COR-L47 (cell line): ENCODE data around the gene EBF3.
A peak's percentile ranks its signal among the peaks of the same experiment; 100 is the strongest.

Source experiments
- DNase-seq: peaks from one replicate; lab custom pipeline; 2025; lab: John Stamatoyannopoulos, UW

Gene EBF3

DNA sequence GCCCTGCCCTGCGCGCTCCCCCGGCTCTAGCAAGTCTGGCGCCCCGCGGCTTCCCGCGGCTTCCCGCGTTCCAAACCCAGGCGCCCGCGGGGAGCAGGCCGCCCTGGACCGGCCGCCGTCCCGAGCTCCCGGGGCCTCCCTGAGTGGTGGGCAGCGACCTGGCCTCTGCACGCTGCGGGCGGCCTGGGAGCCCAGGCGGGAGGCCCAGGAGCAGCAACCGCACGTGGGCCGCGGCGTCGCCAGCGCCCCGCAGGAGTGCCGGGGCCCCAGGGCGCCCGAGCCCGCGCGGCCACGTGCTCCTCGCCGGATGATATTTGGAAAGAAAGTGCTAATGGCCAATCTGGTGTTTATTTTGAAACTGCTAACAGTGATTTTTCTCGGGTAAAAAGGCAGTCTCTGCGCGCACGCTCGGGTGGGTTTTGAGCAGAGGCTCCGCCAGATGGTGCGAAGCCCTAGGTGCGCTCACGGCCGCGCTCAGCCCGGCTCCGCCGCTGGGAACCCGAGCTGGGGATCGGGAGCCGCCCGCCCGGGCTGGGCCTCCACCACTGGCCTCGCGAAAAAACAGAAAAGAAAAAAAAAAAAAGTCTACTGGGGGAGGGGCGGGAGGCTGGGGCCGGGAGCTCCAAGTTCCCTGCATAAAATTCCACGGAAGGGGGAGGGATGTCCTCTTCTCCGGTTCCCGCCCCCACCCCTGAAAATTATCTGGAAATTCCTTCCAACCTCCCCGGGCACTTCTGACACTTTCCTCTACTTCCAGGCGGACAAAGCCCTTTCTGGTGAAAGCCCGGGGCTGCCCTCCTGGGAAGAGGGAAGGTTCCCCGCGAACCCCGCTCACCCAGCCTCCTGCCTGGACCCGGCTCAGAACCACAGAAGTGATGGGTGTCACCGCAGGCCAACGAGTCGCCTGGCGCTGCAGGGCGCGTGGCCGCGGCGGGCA is 4.3 kb downstream of the EBF3 start:
- DNase-seq, result no peak

DNA sequence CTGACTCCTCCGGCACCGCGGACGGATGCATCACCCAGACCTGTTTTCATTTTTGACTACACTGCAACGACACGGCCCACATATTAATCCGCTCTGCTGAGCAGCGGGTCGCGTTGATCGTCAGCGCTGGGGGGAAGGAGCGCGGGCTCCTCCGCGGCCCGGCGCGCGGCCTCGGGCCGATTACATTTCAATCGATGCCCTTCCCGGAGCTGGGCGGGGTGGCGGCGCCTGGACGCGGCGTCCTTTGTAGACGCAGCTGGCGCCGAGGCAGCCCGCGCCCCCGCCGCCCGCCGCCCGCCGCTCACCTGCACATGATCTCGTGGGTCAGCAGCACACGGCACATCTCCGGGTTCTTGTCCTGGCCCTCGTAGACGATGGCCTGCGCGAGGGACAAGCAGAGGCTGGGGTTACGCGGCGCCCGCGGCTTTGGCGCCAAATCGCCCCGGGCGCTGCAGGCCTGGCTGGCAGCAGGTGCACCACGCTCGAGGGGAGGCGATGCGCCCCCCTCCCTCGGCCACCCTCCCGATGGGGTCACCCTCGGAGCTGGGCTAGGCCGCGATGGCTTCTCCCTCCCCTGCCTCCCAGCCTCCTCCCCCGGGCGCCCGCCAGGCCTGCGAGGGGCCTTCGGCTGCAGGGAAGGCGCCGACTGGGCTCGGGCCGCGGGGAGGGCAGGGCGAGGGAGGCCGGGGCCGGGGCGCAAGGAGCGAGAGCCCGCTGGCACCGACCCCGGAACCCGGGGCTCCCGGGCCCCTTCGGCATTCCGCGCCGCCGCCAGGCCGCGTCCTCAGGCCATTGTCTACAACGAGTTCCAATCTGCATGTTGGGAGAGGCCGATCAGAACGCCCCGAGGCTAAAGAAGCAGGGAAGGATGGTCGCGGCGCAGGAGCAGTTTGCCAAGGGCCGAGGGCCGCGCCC is 5.2 kb downstream of the EBF3 start:
- no peak for DNase-seq

DNA sequence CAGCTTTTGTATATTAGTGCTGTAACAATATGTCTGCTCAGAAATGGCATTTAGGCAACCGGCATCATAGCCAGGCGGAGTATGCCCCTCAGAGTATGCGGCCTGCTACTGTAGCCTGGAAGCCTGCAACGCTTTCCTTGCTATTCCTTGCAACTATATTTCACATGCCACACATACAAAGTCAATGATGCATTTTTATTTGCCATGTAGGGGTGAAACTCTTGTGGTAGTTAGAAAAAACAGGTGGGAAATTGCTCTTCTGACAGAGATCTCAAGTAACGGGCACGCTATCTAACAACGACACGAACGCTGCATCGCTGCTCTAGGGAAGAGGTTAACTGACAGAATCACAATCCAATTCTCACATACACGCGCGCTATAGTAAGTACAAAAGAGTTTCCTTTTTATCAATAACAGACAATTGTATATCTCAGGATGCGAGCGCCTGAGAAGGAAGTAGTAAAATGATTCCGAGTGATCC is 5.9 kb downstream of the EBF3 start:
- no peak for DNase-seq

DNA sequence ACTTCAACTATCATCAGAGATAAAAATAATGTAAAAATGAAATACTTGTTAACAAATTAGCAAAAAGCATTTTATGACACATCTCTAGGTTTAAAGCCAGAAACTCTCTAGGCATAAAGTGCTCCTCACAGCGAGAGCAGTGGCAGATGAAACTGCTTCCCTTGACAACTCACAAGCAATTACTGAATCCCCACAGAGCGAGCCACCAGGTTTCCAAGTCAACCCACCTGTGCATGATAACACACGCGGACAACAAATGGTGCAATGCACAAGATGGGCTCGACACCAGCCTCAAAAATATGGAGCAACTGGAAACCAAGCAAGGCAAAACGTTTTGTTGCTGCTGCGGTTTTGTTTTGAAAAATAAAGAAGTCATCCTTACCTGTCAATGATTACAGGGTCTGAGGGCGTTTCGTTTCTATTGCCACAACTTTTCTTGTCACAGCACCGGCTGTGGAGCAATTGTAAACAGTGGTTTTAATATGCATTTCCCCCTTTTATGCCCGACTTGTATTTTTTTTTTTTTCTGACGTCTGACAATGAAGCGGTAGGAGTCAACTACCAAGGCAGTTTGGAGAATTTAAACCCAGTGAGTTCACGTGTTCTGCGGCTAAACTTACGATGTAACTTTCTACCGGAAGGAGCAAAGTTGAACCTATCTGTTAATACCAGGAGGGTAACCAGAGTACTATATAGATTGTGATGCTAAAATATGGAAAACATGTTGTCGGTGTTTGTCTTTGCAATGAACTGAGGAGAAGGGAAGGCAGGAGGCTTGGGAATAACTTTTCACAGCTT is 7.0 kb downstream of the EBF3 start:
- DNase-seq, result peak; percentile 52

DNA sequence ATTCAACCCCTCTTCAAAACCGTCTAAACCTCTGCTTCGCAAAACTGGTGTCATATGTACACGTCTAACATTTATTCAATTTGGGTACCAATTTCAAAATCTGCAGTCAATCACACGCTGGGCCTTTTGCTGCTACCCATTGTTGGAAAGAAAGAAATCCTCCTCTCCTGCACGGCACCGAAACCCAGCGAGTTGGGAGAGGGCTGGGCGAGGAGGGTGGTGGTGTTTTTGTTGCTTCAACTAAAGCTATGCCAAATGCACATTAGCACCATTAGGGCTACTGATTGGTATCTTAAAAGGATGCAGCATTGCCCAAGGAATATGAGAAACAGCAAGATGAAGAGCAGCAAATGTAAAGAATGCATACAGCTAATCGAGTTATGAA is 7.8 kb downstream of the EBF3 start:
- DNase-seq, result no peak

DNA sequence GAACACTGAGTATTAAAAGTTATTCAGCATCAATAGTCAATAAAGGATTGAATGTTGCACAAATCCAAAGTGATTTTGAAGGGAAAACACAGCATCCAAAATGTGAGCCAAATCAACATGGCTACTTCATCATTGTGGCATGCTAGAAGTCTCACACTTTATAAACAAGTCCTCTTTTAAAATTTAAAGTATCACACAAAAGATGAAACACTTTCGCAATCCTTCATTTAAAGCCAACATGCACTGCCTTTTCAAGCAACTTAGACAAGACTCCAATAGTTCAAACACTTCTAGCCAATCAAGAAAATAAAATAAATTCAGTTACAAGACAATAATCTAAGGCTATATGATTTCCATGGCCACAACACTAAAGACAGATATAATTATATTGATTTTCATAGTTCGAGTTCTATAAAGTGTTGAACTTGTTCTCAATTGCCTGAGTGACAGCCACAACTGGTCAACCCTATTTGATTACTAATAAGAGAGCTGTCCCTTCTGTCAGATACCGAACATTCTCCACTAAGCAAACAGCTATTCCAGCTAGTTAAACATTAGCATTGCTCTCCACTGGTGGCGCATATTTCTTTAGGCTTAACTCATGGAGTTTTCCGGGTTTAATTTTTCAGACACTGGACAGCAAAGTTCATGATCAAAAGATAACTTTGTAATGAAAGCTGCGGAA is 8.3 kb downstream of the EBF3 start:
- DNase-seq, result no peak

DNA sequence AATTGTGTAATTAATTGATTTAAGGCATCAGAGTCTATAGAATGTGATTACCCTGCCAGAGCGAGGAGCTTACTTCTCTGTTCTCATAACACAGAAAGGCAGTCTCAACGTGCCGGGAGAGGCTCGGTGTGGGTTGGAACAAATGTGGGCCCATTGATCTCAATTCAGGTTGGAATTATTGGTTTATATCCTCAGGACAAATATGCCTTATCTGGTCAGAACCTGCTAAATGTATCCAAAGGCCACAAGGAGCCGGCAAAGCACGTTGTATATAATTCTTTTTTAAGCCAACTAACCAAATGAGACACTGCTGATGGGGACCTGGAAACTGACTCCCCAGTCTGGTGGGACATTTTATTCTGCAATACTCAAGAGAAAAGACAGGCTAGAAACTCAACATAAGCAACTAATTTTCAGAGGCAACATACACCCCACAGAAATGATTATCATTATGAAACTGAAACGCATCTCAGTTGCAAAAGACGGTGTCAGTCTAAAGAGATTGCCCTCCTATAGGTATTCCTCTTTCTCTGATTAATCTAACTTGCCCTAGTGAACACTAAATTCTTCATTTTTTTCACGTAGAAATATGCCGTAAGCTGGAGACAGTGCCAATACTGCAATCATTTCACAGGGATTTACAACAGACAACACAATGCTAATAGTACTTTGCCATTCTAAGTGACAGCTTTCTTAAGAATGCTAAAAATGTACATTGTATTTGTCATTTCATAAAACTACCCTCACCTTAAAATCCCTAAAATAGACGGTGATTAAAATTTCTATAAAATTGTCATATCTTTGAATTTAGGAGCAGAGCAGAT is 9.4 kb downstream of the EBF3 start:
- no peak for DNase-seq

DNA sequence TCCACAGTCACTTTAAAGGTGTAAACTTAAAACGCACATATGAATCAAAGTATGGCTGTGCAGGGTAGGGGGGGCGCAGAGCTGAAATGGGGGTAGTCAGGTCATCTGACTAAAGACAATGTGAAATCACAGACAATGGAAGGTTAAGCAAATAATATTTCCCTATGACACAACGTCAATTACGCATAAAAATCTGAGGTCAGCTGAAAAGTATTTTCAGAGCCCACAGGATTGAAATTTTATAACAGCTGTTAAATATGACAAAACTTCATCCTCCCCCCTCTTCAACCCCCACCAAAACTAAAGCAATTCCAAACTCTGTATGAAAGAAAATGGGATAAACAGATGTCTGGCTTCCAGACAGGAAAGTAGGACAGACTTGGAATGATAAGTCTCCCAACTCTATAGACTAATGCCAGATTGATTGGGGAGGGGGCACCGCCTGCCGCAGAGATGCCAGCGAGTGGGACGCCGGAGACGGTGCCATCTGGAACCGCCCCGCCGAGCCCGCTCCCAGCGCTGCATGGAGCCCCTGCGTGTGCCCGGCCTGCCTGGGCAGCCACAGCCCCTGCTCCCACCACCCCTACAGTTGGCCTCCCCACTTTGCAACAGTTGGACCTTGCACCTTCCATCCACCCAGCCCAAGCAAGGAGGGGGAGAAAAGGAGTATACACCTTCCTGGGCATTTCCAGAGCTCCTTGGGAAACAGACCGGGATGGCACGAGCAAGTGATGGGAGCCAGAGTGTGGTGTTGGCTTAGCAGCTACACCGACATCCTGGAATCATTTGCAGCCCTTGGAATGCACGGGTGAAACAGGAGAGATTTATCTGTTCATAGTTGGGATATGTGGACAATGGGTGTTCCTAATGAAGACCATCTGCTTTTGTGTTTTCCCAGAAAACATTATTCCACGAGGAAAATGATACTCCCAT is 10.7 kb downstream of the EBF3 start:
- DNase-seq, result no peak

DNA sequence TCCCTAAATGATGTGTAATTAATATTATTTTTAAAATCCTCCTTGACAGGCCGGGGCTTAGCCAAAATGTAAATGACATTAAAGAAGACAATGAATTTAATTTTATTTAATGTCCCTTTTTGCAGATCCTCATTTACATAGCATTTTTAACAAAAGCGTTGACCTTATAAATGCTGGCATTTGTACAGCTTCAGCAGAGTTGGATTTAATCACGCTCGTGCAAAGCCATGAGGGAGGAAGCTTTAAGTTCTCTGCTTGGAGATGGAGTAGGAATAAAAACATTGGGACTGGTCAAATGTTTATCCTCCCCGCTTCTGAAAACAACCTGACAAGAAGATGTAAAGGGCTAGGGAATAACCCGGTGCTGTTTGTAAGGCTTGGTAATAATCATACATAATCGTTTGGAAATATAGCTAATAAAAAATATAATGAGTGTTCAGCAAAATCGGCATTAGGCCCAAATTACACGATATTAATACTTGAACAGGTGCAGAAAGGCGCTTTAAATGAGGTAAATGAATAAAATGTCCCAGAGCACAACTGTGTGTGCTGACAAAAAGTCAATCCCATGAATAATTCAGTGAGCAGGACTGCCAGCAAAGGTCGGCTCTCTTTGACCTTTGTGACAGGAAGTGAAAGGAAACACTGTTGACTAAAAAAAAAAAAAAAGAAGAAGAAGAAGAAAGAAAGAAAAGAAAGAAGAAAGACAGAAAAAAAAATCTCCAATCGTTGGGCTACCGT is 11.5 kb downstream of the EBF3 start:
- DNase-seq, result no peak

DNA sequence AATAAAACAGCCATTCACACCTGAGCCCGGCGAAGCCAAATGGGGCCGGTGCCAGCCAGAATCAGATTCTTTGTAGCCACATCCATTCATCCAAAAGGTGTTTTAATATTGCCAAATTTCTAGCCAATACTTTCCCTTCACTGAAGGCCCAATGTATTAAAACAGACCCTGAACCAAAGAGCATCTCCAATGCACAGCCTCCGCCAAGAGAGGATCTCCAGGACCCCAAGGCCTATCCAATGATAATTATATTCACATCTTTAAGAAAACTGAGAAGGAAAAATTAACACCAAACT is 12.2 kb downstream of the EBF3 start:
- no peak for DNase-seq

DNA sequence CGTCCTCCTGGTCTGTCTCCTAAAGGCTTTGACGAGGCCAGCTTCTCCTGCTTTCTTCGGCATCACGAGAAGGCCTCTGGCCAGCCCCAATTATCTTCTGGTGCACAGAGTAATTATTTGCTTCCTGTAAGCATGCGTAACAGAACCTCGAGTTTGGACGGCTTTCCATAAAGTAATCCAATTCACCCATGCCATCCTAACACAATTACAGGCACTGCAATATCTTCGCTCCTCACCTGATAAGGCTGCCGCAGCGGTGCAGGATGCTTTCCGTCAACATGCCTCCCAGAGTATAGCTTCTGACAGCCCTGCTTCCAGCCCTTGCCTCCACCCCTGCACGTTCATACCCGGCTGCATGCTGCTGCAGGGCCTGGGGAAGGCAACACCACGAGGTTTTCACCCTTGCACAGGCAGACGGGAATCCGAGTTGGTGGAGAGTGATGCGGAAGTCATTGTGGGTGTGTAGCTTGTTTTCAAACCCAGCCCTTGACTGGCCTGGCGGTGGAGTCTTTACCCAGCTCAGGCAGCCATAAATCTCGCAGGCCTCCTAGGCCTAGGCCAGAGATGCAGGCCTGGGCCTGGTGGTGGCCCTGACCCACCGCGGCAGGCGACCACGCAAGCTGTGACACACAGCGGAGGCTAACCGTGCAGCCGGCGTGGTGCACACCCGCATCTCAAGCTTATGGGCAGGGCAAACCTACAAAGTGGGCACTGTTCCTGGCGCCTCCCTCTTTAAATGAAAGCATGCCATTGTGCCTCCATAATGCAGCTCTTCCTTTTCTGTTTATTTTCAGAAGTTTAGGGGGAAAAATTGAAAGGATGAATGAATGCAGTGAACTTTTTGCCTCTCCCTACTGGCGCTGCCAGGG is 12.7 kb downstream of the EBF3 start:
- no peak for DNase-seq

DNA sequence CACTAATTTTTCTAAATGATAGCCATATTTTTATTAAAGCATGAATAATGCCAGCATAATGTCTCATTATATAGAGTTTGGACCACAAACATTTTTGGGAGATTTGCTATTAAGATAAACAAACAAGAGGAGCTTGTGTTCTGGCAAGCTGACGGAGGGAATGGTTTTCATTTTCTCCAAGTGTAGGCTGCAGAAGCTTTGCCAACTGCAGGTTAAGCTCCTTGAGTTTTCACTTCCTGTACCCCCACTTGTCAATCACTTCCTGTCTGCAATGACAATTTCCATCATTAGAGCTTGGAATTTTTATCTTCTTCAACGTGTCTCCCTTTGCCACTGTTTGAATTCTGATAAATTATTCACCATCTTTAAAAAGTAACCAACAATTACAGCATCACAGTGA is 13.4 kb downstream of the EBF3 start:
- DNase-seq, result no peak

DNA sequence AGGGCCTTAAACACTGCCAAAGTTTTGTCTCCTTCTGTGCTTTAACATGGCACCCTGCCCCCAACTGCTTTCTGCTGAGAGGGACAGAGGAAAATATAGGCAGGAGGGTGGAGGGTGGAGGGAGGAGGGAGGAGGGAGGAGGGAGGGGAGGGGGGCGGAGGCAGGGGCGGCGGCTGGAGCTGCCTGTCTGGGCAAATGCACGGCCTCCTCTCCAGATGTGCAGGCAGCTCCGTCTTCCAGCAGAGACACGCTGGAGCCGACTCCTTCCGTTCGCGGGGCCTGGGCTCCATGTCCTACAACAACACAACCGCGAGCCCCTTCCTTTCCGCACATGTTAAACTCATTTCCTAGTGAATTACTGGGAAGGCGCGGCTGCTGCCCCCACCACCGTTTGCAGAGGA is 14.2 kb downstream of the EBF3 start:
- DNase-seq, result no peak

DNA sequence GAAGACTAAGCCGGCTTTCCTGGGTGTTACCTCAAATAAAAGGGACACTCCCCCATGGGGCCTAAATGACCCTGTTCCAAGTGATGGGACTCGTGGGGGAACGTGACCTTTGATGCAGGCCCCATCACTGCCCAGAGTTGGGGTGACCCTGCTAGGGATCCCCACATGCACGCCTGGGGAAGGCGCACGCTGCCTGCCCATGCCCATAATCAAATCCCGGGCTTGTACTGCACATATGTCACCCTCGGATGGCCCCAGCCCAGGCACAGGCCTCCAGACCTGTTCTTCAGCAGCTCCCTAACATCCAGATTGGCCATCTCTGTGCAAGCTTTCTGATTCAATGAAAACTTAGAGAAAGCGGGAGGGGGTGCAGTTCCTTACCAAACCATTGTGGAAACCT is 14.7 kb downstream of the EBF3 start:
- DNase-seq, result no peak

DNA sequence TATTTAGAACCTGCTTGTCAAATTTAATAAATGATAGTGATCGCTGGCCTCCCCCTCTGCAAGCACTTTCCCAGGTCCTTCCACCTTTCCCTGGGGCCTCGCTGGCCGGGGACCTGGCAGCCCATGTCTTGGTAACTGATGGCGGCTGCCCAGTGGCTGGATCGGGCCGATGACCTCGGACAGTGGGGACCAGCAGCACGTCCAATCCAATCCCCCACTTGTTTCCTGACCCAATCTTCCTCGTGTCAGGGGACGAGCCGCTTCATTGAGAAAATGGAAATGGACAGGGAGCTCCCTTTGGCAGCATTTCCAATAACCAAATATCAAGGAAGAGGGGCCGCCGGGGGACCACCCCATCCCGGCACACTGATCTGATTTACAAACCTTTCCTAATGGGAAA is 17.2 kb downstream of the EBF3 start:
- DNase-seq, result no peak

DNA sequence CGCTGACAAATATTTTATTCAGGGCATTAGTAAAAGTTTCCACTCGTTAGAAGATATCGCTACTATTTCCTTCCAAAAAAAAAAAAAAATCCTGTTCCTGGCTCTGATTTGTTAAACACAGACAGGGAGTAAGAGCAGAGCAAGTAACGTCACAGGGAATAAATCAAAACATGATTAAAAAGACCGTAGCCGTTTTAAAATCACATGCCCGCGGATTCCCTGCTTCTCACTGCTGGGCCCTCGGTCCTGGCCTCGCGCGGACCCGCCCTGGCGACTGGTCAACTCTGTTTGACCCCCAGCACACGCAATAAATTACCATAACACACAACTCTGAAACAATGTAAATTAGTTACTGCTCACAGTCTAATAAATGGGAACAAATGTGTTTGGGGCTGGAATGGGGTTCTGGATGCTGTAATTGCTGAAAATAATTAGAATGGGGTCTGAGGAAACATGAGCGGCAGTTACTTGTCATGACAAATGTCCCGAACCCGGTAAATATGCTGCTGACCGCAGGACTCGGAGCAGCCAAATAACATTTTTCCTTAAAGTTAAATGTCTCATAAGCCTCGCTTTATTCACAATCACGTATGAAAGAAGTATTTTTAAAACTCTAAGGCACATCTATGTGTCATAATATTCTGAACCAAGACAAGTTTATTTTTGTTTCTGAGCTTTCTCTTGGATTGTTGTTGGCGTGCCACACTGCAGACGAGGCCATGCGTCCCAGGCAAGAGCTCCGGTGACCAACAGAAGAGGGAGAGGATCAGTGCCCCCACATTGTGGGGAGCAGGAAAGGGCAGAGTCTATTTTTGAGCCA is 17.9 kb downstream of the EBF3 start:
- no peak for DNase-seq

DNA sequence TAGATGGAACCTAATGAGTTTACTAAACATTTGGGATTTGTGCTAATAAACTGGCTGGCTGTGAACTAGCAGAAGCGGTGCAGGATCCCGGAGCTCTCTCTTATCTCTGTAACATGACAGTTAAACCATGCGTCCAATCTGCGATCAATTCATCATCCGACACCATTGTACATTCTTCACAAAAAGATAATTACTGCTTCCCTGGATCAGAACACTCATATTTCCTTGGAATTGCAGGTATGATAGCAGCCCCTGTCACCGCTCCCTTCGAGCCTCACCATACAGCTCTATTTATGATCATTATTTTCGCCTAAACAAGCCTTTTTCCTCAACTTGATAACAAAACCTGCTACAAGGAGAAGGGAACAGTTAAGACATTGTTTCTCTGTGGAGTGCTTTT is 18.5 kb downstream of the EBF3 start:
- no peak for DNase-seq
